K562 treated with DMSO at 1 percent for 24 hours (cell line): ENCODE data around the gene TLL1. TPM values are rescaled to one million over a fixed set of nuclear protein-coding genes. Genes with fewer than 3 reads are reported as not detected.

Experiments used
- total RNA-seq: library from RNA; unstranded; fragments of 300-600 nt; gene quantifications from 2 replicates; pipeline ENCODE4 v1.2.3, GENCODE V29; 2022; ENCODE audit warnings: low read depth; ENCODE audit not compliant: insufficient read depth

Gene TLL1
- not detected in 2 replicates for total RNA-seq

DNA sequence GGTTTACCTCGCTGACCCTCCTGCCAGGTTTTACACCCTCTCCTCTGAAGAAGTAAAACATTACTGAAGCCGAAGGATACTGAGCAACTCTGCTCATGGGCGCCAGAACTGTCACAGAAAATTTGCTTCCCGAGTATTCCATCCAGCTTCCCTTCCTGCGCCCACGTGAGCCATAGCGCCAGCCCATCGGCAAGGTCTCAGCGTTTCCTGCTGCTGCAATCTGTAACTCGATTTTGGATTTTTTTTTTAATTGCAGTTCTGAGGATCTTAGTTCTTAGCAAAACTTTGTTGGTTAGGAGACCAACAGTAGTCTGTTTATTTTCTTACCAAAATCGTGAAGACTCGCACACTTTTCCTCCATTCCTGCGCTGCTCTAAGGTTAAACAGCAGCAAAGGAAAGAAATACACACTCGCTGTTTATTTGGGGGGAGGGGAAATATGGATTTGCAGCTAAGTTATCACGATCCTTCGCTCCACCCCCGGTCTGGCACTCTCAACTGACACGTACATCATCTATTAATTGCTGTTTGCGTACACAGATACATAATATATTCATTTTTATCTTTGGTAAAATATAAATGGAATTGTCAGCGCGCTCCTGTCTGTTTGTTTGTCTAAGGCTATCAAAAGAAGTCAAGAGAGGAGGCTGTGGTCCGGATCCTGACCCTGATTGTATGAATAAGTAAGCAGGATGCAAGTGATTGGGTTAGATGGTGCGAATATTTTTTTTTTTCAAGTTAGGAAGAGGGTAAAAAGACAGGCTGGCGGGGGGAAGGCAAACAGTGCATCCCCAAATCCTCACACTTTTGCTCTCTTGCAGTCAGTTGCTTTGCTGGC is at the start of gene TLL1:
Gene TLL1, plus strand, starts transcription at position 777 of the 837 bp plus-strand sequence. CDS start 668 bp downstream, outside the sequence.

